RCC 7860 (cell line): ENCODE measurements around the gene PLEK2.
"Not testable (repeated sequence)": the region's sequence is repeated elsewhere in the genome, so short reads cannot be mapped to it uniquely, and the experiment has no call there.

Experiments used
- DNase-seq: peaks from one replicate; pipeline ENCODE4 v3.0.0-alpha.2; 2015; ENCODE audit warnings: low spot score
- FAIRE-seq: peaks from 2 replicates; lab custom pipeline; 2012; peaks lifted over from hg19 to GRCh38; lab: Jason Lieb, UNC

The PLEK2 gene

GRCh38 chr14:67411820-67412421 lies at the start of gene PLEK2:
Gene PLEK2 (minus strand): TSS chr14:67412165. CDS start chr14:67412059, 106 bp downstream.
- peak; percentile 5 for DNase-seq
- FAIRE-seq: no peak

DNA sequence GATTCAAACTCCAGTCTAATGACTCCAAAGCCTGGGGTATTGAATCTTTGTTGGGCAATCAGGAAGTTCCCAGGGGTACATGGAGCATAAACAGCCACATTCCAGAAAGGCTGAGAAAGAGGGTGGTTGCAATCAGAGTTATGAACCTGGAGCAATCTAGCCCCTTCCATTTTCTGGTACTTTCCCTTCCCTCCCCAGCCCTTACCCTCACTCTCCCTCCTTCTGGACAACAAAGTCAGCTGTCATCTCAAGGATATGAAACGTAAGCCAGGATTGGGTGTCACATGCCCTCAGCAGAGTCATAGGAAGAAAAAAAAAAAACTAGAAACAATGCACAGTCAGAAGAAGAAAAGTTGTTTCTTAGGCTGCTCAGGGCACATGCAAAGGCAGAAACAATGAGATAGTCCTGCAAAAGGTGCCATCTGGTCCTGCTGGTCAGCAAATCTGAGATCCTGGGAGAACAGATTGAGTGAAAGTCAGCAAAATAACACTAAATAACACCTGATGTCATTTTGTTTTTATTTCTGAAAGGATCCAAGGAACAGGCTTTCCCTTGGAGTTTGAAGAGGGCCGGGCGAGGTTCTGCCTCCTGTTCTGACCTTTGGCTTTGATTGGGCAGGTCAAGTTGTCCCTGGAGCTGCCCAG lies 49.5 kb upstream of the PLEK2 start:
- FAIRE-seq (no peak), DNase-seq (no peak)

DNA sequence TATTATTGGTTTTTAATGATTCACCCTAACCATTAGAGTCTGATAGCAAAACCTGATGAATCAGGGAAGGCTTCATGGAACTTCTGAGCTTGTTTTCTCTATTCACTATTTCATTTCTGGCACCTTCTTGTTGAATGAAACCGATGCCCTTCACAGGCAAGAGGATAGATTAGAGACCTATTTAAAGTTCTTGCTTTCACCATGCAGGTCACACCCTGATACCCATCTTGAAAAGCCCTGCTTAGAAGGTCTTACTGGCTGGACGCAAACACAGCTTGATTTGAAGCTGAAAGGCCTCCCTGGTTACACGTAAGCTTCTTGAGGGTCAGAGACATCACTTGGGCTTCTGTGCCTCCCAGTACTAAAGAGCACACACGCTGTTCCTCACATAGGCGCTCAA lies 47.4 kb upstream of the PLEK2 start:
- FAIRE-seq (no peak), DNase-seq (no peak)

GRCh38 chr14:67457782-67458181 lies 45.8 kb upstream of the PLEK2 start:
- DNase-seq (no peak), FAIRE-seq (no peak)

DNA sequence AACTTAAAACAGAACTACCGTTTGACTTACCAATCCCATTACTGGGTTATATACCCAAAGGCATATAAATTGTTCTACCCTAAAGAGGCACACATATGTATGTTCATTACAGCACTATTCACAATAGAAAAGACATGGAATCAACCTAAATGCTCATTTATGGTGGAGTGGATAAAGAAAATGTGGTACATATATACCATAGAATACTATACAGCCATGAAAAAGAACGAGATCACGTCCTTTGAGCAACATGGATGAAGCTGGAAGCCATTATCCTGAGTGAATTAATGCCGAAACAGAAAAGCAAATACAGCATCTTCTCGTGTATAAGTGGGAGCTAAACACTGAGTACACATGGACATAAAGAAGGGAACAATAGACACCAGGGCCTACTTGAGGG lies 44.8 kb upstream of the PLEK2 start:
- FAIRE-seq (no peak), DNase-seq (no peak)

DNA sequence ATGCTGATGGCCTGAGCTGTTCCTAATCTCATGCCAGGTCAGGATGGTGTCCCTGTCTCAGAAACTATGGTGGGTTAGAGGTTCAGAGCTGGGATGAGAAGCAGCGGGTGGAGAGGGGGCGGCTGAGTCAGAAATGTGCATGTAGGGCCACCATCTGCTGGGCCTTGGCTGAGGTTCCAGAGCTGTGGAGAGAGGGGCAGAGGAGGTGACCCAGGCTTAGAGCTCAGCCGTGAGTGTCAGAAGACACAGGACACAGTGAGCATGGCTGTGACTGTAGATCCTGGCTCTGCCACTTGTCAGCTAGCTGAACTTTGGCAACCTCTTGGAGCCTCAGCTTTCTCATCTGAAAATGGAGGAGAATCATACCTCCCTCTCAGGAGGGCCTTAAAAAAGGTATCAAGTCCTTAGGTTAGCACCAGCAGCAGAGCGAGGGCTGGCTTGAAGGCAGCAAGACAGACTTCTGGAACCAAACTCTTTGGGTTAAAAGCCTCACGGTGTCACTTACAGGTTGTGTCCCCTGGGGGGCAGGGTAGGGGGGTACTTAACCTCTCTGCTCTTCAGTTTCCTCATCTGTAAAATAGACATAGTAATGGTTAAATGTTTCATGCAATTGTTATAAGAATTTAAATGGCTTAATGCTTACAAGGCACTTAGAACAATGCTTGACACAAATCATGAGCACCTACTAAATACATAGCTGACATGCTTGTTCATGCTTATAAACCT lies 41.8 kb upstream of the PLEK2 start:
- FAIRE-seq (no peak), DNase-seq (no peak)

GRCh38 chr14:67451667-67452066 lies 39.7 kb upstream of the PLEK2 start:
- FAIRE-seq: not testable (repeated sequence)

DNA sequence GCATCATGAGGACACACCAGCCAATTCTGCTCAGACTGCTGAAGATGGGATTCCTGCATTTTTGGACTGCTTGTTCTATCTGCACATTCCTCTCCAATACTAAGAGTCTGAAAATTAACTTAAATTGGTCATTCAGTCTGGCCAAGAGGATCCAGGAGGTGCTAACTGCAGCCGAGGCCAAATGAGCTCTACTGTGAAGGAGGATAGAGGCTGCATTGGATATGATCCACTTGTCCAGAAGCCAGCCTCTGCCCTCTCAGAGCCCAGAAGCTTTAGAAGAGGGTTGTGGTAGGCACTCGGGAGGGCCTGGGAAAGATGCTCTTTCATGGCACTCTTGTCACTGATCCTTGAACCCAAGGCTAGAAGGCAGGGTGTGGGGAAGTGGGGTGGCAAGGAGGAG lies 37.1 kb upstream of the PLEK2 start:
- no peak for FAIRE-seq
- DNase-seq: no peak

More at GRCh38 chr14:67451667-67452066, 39.7 kb upstream of the PLEK2 start:
- not testable (repeated sequence) for DNase-seq

GRCh38 chr14:67447033-67447381 lies 35.0 kb upstream of the PLEK2 start:
- FAIRE-seq: no peak

DNA sequence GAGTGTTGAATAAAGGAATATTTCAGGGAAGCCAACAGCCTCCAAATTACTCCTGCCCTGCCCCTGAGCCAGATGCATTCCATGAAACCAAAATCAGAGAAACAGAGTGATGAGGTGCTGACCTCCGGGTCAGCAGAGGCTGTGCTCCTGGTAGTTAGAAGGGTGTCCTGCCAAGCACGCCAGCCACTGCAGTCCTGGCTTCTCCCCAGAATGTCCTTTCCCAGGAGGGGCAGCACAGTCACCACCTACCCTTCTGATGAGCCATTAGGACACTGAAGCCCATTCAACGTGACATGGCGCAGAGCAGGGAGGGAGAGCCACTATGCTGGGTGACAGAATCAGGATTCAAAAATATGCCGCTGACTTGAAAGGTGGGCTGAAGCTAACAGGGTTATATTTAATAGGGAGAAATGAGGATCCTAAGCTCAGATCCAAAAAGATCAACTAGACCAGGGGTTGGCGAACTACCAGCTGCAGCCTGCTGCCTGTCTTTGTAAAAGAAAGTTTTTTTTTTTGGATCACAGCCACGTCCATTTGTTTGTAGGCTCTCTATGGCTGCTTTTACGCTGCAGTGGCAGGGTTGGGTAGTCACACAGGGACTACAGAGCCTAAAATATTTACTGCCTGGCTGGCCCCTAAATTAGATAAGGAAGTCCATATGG lies 34.5 kb upstream of the PLEK2 start:
- no peak for DNase-seq
- FAIRE-seq: no peak

More at GRCh38 chr14:67447033-67447381, 35.0 kb upstream of the PLEK2 start:
- no peak for DNase-seq

DNA sequence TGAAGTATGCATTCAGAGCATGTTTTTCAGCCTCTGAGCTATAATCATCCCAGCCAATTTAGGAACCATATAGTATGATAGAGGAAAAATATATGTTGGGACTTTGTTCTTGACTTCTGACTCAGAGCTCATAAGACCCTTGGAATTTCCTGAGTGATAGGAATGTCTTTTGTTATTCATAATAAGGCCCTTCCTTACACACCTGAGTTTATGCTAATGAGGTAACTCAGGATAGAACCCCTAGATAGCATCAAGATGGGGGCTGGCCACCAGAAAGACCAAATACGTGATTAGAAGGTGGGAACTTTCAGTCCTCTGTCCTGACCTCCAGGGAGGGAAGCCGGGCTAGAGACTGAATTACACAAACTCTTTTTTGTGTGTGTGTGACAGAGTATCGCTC lies 32.4 kb upstream of the PLEK2 start:
- no peak for FAIRE-seq
- peak; percentile 13 for DNase-seq

DNA sequence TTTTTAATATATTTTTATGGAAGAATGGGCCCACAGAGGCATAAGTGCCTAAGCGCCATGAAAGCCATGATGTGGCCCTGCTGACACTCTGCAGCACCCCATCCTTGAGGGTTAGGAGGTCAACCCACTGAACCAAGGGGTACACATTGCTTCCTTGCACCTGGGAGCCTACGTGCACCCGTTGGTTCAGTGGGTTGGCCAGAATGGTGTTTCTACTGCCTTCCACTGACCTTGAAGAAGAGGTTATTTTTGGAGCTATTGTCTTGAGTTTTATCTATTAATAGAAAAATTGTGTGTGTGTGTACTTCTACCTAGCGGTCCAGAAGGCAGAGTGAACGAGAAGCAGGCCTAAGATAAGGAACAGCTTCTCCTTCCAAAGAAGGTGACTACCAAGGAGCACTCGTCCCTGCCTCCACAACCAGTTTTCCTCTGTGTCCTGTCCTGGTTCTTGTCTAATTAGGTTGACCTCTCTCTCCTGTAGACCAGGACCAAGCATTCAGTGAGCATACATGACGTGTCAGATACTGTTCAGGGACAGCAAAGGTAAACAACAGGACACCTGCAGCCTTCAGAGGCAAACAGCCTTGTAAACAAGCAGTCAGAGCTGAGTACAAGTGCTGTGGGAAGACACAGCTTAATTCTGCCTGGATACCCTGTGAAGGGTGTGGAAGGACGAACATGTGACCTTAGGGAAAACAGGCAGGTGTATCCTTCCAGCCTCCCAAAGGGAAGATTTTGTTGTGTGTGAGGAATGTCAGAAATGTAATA lies 30.4 kb upstream of the PLEK2 start:
- DNase-seq: no peak

GRCh38 chr14:67441672-67442071 lies 29.7 kb upstream of the PLEK2 start:
- no peak for DNase-seq
- FAIRE-seq: no peak

More for the DNA sequence above, 30.4 kb upstream of the PLEK2 start:
- FAIRE-seq: no peak

- no peak for FAIRE-seq
- DNase-seq: no peak
Measured at GRCh38 chr14:67441256-67441655, 29.3 kb upstream of the PLEK2 start.

- no peak for FAIRE-seq
- no peak for DNase-seq
Measured at GRCh38 chr14:67440513-67440912, 28.5 kb upstream of the PLEK2 start.

GRCh38 chr14:67438969-67439368 lies 27.0 kb upstream of the PLEK2 start:
- DNase-seq (no peak), FAIRE-seq (no peak)

DNA sequence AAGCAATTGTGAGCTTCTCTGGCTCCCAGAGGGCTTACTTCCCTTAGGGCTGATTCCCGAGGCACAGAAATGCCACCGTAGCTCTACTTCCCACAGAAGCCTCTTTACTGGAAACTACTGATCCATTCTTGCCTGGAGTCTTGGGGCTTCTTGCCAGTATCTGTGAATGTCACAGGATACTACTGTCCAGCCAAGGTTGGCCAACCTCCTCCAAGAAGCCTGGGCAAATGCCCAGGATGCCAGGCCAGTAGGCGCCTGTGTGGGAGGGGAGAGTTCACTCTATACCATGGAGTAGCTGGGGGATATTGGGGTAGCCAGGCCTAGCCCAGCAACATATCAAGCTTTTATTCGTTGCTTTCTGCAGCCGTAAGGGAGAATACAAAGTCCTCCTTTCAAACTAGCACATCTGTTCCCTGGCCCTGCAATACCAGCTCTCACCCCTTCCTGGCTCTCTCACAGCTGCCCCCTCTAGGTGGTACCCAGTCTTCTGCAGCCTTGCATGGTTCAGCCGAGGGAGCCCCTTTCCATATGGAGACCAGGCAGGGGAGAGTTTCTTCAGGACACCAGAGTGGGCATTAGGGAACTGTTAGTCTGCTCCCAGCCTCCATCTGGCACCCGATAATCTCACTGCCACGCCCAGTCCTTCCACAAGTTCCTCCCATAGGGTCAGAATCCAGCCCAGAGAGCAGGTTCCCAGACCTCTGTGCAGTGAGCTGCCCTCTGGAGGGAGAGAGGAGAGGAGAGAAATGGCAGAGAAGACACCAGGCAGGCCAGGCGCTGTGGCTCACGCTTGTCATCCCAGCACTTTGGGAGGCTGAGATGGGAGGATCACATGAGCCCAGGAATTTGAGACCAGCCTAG lies 24.3 kb upstream of the PLEK2 start:
- DNase-seq: no peak
- FAIRE-seq: no peak

DNA sequence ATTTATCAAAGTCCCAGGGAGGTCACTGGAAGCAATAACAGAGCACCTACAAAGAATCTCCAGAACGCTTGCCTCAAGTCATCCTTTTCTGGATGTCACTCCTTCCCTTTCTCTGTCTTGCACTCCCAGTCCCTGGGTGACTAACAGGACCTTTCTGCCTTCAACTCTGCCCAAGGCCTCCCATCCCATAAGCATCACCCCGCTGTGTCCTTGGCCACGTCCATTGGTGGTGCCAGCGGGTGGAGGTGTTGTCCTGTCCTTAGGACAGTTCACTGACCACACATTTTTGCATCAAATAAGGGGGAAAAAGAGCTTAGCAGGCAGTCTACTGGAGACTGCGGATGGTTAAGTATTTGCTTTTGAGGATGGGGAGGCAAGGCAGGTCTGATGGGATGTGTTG lies 23.6 kb upstream of the PLEK2 start:
- DNase-seq (no peak), FAIRE-seq (no peak)

DNA sequence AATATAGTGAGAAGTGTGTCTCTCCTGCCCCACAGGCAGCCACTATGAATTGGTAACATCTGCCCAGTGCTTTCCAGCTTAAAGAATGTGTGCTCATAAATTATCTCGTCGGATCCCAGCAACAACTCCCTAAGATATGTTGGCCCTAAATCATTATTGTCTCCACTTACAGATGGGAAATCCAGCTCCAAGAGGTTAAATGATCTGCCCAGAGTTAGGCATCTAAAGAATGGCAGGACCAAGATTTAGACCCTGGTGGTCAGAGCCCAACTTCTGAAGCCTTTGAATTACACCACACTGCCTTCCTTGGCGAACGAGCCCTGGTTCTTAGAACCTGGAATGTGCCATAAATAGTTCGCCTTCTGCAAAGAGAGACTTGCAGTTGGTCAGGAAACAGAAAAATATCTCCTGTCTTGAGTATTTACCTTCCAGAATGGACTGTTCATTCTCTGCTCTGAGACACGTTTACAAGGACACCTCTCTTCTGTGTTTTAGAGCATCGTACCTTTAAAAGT lies 20.1 kb upstream of the PLEK2 start:
- FAIRE-seq: no peak
- DNase-seq: no peak
